GM18502 (cell line): ENCODE results near the gene MOB3C.

ENCODE experiments used
- ATAC-seq: cut with Tn5 transposase; IDR thresholded peaks from one replicate; pipeline ENCODE4 v1.9.1; 2021; ENCODE audit warnings: mild to moderate bottlenecking; ENCODE audit not compliant: unreplicated experiment, poor library complexity

The MOB3C gene

GRCh38 chr1:46607345-46608130 is 9.1 kb downstream of the MOB3C start:
- no peak for ATAC-seq

GRCh38 chr1:46606255-46606965 is 10.2 kb downstream of the MOB3C start:
- no peak for ATAC-seq

GRCh38 chr1:46605232-46605631 is 11.4 kb downstream of the MOB3C start:
- ATAC-seq = no peak

GRCh38 chr1:46603858-46604549 is 12.6 kb downstream of the MOB3C start, which contains the start of gene MKNK1:
TSS of gene MKNK1 (minus strand) at chr1:46604268. CDS start at chr1:46583327, 20,941 bp downstream.
- ATAC-seq = peak; percentile 92

DNA sequence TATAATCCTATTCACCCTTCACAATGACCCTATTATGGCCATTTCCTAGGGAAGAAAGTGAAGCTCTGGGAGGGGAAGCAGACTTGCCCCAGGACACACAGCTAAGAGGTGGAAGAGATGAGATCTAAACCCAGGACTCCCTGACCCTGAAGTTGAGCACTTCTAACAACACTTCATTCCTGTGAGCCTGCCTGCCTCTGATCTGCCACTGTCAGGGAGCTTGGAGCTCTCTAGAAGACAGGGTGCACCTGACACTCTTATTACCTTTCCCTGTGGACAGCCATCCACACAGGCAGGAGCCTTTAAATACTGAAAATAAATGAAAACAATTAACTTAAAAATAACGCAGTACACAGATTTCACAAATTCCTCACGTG is 13.1 kb downstream of the MOB3C start:
- no peak for ATAC-seq

- no peak for ATAC-seq
Measured at GRCh38 chr1:46601257-46602007, 15.2 kb downstream of the MOB3C start.

DNA sequence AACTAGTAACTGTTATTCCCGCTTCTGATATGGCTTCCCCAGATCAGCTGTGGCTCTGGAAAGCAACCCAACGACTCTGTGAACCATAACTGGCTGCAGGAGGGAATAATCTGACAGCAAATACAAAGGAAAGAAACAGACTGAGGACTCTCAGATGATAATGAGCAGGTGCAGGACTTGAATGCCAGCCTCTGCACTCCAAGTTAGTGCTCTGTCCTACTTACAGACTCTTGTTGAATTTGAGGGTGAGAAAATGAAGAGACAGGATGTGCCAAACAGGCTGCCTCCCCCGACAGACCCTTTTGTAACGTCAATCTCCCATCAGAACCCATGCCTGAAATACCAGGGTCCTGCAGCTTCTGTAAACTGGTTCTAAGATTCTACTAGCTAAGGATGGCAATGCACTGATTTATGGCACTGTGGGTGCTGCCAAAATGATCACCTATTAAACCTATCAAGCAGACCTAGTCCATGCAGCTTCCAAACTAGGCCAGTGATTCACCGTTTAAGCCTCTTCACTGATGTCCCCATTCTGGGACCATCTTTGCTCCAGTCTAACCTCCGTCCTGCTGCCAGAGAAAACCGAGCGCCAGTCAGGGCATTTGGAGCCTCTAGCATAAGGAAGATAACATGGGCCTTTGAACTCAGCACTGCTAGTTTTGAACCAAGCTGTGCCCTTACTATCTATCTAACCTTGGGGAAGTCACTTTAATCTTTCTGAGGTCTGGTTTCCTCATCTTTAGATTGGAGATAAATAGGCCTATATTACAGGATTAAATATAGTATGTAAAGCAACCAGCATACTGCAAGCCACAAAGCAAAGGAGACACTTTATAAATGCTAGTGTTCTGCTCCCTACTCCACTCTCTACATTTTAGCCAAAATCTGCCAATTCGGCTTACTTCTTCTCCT is 17.3 kb downstream of the MOB3C start:
- no peak for ATAC-seq

GRCh38 chr1:46596846-46597245 is 19.8 kb downstream of the MOB3C start:
- no peak for ATAC-seq

DNA sequence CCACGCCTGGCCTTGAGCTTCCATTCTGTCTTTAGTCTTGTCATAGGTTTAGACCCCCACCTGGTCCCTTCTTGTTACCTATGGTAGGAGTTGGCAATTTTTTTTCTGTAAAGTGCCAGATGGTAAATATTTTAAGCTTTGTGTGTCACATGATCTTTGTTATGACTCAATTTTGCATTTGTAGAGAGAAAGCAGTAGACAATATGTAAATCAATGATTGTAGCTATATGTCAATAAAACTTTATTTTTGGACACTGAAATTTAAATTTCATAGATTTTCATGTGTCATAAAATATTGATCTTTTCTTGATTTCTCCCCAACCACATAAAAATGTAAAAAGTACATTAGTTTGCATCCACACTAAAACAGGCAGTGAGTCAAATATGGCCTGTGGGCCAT is 20.6 kb downstream of the MOB3C start:
- no peak for ATAC-seq

GRCh38 chr1:46595127-46595526 is 21.5 kb downstream of the MOB3C start:
- ATAC-seq = no peak

DNA sequence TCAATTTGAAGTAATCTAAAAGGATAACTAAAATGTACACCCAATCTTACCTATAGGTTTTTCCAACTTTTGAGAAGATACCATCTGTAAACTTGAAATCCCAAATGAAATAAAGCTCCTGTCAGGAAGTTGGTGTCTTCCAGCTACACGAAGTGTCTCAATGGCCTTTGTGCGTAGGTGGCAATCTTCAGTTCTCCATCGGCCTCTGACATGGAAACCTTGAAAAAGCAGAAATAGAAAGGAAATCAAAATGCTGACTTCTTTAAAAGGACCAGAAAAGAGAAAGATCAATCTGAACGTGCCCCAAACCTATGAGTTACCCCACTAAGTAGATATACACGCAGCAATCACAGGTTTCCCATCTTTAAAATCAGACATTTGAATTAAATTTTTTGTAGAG is 22.5 kb downstream of the MOB3C start:
- no peak for ATAC-seq

DNA sequence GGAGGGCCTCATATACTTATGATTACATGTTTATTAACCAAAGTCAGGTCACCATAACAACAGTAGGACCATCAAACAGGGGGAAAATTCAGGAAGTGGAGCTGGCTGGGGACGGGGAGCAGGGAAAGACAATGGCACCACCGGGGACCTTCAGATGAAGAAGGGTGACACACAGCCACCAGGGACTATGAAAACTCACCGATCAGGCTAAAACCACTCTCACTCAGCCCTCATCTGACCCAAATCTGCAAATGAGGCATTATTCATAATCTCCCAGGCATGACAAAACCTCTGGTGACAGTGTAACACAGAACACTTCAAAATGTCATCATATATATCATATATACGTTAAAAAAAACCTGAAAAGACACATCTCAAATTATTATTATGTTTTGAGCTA is 23.8 kb downstream of the MOB3C start:
- ATAC-seq = no peak

GRCh38 chr1:46589529-46589928 is 27.1 kb downstream of the MOB3C start:
- no peak for ATAC-seq

GRCh38 chr1:46587069-46587468 is 29.5 kb downstream of the MOB3C start:
- ATAC-seq = no peak

DNA sequence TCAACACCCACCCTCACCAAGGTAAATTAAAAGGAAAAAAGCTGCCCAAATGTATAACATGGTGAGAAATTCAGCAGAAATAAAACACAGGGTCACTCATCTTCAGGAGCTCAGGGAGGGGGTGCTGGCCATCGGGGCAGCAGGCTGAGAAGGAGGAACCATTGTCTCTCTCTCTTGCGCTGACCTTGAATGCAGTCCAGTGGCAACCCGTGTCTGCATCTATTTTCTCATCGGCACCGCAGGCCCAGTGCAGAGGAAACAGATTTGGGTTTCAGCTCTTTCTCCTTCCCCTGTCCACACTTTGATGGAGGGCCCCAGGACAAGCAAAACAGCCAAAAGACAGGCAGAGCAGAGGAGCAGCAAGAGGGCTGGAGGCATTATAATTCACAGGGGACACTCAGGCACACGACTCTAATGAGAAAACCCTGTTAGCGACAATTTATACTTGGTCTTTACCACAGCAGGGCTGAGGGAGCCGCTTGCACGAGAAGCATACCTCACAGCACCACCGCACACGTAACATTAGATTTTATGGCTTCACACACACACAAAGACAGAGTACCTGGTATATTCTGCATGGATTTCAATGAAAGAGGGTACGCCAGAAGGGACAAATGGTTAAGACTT is 31.2 kb downstream of the MOB3C start:
- ATAC-seq = no peak

- no peak for ATAC-seq
Measured at GRCh38 chr1:46583494-46583893, 33.1 kb downstream of the MOB3C start.

GRCh38 chr1:46582972-46583371 is 33.6 kb downstream of the MOB3C start:
- ATAC-seq = no peak

DNA sequence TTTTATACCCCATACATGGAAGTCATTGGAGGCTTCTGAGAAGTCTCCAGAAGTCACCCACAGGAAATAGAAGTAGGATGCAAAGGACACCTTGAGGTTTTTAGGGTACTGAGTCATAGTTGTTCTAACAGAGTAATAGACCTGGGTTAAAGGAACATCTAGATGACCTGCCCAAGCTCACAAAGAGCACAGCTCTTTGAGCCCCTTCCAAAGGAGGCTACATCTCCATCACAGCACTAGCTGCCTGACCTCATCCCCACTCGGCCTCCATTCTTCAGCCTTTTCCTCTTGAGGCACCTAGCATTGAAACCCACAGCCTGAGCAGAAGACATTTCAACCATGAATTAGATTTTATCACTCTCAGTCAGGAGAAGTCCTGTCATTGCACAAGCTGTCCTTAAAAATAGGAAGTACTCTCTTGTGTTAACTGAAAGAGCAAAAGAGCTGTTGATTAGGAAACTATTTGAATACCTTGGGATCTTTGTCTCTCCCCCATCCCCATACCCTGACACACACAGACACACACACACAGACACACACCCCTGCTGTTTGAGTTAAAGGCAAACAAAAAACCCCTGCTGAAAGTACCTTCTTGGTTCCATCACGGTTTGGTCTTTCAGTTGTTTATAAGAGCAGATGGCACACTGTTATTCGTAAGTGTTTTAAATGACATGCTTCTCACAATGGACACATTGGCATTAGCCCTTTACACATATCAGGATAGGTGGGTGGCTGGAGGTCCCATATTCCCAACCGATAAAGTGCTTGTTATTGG is 34.7 kb downstream of the MOB3C start:
- no peak for ATAC-seq
